Stimulated activated CD8-positive, alpha-beta memory T cell treated with anti-CD3 and anti-CD28 coated beads, Interleukin-7, amount 100 ng/mL, for 24 hours (primary cell): ENCODE measurements around the gene DYNLT1.
"Not testable (repeated sequence)": the region's sequence is repeated elsewhere in the genome, so short reads cannot be mapped to it uniquely, and the experiment has no call there.

Experiments
- DNase-seq: peaks from one replicate; pipeline ENCODE4 v3.0.0-alpha.2; 2020; ENCODE audit warnings: low read depth

Gene DYNLT1

GRCh38 chr6:158642097-158642601, 2.4 kb downstream of the DYNLT1 start:
- no peak for DNase-seq

GRCh38 chr6:158640519-158640918, 4.0 kb downstream of the DYNLT1 start:
- DNase-seq = no peak

- DNase-seq = no peak
These were observed 5.5 kb downstream of the DYNLT1 start for GRCh38 chr6:158639056-158639455.

- DNase-seq = no peak
These were observed 6.2 kb downstream of the DYNLT1 start for GRCh38 chr6:158638324-158638854.

GRCh38 chr6:158636778-158637177, 7.8 kb downstream of the DYNLT1 start:
- DNase-seq = no peak

GRCh38 chr6:158635427-158636073, 9.0 kb downstream of the DYNLT1 start:
- no peak for DNase-seq

- DNase-seq = no peak
These were observed 9.7 kb downstream of the DYNLT1 start for GRCh38 chr6:158634695-158635426.

- DNase-seq = no peak
These were observed 11.4 kb downstream of the DYNLT1 start for GRCh38 chr6:158633127-158633526.

- not testable (repeated sequence) for DNase-seq
These were observed 11.9 kb downstream of the DYNLT1 start for GRCh38 chr6:158632538-158633119.

GRCh38 chr6:158631678-158632537, 12.6 kb downstream of the DYNLT1 start:
- DNase-seq = no peak

GRCh38 chr6:158630938-158631616, 13.5 kb downstream of the DYNLT1 start:
- no peak for DNase-seq

- DNase-seq = no peak
These were observed 14.9 kb downstream of the DYNLT1 start for GRCh38 chr6:158629367-158630221.

- DNase-seq = no peak
These were observed 16.0 kb downstream of the DYNLT1 start for GRCh38 chr6:158628542-158628941.

GRCh38 chr6:158627940-158628211, 16.7 kb downstream of the DYNLT1 start:
- no peak for DNase-seq

- no peak for DNase-seq
These were observed 17.2 kb downstream of the DYNLT1 start for GRCh38 chr6:158627168-158627939.

- DNase-seq = no peak
These were observed 18.0 kb downstream of the DYNLT1 start for GRCh38 chr6:158626360-158627167.

- no peak for DNase-seq
These were observed 18.6 kb downstream of the DYNLT1 start for GRCh38 chr6:158625881-158626305.

GRCh38 chr6:158624684-158625682, 19.6 kb downstream of the DYNLT1 start:
- no peak for DNase-seq
